Stomach smooth muscle (tissue), 2 donors: Measurements from ENCODE around the gene RNF222.
"Not testable (repeated sequence)": the region's sequence is repeated elsewhere in the genome, so short reads cannot be mapped to it uniquely, and the experiment has no call there.

Experiments used
- H3K27ac ChIP-seq: one replicate; pipeline ENCODE4 v1.7.0; 2013; ENCODE audit warnings: mild to moderate bottlenecking, low read length, inconsistent platforms
- H3K27me3 ChIP-seq, 2 donors: one replicate each; pipeline ENCODE4 v1.7.0; 2013; ENCODE audit warnings: low read length in 2 of 2; ENCODE audit not compliant: insufficient read depth in 2 of 2, control insufficient read depth in 1 of 2
- H3K36me3 ChIP-seq, 2 donors: one replicate each; pipeline ENCODE4 v1.7.0; 2013; ENCODE audit warnings: low read length in 2 of 2; ENCODE audit not compliant: control insufficient read depth in 2 of 2, insufficient read depth in 2 of 2
- H3K4me1 ChIP-seq: one replicate; pipeline ENCODE4 v1.7.0; 2013; ENCODE audit warnings: low read length; ENCODE audit not compliant: control insufficient read depth, insufficient read depth
- H3K4me3 ChIP-seq, 2 donors: one replicate each; pipeline ENCODE4 v1.7.0; 2013; ENCODE audit warnings: low read length in 2 of 2
- H3K9ac ChIP-seq, 2 donors: one replicate each; pipeline ENCODE4 v1.7.0; 2013; ENCODE audit warnings: low read length in 2 of 2, mild to moderate bottlenecking in 1 of 2
- H3K9me3 ChIP-seq, 2 donors: one replicate each; pipeline ENCODE4 v1.7.0; 2013; ENCODE audit warnings: low read length in 2 of 2; ENCODE audit not compliant: control insufficient read depth in 2 of 2
- donor health status: healthy.
- donor health status: Pancreatic carcinoma.

The RNF222 gene

DNA sequence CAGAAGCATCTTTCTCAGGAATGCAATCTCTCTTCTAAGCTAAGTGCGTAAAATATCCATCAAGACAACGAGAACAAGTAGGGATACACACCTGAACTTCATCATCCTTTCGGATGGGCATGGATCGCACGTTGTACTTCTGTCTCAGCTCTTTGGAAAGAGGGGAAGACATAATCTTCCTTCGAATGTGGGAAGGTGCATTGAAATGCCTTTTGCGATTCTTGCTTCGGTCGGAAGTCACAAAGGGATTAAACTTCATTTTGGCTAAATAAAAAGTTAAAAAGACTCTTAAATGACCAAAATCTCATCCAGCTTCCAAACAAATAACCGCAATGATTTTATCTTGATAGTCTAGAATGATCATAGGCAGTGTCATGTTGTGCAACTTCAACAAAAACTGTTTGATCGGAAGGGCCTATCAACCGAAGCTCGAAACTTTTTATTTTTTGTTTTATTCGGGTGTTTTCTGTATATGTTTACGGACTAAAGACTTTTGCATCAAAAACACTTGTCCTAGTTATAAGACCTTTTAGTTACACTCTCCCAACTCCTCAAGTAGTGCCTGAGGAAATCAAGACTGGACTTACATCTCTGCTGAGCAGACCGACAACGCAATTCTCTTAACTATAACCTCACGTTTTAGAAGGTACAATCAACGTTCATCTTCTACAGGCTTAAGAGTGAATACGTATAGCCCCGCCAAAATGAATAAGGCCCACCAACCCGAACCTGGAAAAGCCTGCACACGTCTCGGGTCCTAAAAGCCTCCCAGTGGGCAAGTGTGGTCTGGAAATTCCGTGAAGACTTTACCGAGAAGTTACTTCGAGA, 15.4 kb downstream of the RNF222 start:
- H3K4me1 ChIP-seq = peaks cover 29% of the 10 kb centered on the region
- peak overlapping the region; percentile 93 to 99 for H3K4me3 ChIP-seq
- H3K36me3 ChIP-seq = peaks cover 25 to 32% of the 10 kb centered on the region in 2 donors
- no peak overlapping the region for H3K27ac ChIP-seq
- peak overlapping the region; percentile 84 to 93 for H3K9ac ChIP-seq
- H3K9me3 ChIP-seq = no peaks in the 10 kb centered on the region
- H3K27me3 ChIP-seq = no peaks in the 10 kb centered on the region

DNA sequence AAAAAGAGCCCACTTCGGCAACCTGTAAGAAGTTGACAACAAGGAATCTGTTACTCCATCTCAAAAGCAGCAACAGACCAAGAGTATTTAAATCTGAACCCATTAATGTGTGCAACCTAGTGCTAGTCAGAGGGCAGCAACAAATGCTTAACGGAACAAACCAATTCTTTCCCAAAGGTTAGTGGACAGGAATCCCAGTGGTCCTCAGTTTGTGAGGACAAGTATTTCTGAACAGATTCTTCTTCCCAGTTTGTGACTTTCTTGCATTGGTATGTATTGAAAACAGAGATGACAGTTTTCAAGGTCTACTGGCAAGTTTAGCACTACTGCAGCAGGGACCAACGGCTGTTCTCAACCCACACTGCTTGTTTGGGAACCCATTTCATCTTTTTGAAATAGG, 17.6 kb downstream of the RNF222 start:
- H3K36me3 ChIP-seq = peaks cover 25 to 35% of the 10 kb centered on the region in 2 donors
- H3K4me1 ChIP-seq = peaks cover 46% of the 10 kb centered on the region
- H3K9me3 ChIP-seq = no peaks in the 10 kb centered on the region
- no peak overlapping the region for H3K4me3 ChIP-seq
- no peaks in the 10 kb centered on the region for H3K27me3 ChIP-seq
- no peak overlapping the region for H3K9ac ChIP-seq
- no peak overlapping the region for H3K27ac ChIP-seq

DNA sequence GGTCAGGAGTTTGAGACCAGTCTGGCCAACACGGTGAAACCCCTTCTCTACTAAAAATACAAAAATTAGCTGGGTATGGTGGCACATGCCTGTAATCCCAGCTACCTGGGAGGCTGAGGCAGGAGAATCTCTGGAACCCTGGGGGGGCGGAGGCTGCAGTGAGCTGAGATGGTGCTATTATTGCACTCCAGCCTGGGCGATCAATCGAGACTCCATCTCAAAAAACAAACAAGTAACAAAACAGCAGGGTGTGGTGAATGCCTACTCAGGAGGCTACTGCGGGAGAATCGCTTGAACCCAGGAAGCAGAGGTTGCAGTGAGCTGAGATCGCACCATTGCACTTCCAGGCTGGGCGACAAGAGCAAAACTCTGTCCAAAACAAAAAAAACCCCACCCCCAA, 19.5 kb downstream of the RNF222 start:
- H3K9me3 ChIP-seq = not testable (repeated sequence)
- peaks cover 35% of the 10 kb centered on the region for H3K4me1 ChIP-seq

DNA sequence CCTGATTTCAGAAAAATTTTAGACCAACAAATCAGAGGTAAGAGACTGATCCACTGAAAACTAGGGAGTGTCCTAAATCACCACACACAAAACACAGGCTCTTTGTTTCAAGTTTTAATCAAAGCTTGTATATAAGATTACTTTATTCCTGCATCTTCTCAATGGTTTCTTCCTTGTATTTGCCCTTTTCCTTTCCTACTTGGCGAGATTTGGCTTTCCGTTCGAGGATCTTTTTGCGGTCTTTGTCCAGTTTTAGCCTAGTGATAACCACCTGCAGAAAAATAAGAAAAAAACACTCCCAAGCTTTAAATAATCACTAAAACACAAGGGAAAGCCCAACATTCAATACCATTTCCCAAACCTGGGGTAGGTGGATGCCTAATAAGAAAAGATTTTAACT, 20.2 kb downstream of the RNF222 start:
- Histone ChIP-seq H3K9ac (no peak overlapping the region), H3K36me3 (peaks cover 25 to 35% of the 10 kb centered on the region in 2 donors), H3K27me3 (no peaks in the 10 kb centered on the region), H3K27ac (no peak overlapping the region), H3K4me1 (peaks cover 35% of the 10 kb centered on the region), H3K9me3 (no peaks in the 10 kb centered on the region), H3K4me3 (no peak overlapping the region)

More for the DNA sequence above, 19.5 kb downstream of the RNF222 start:
- peaks cover 25 to 35% of the 10 kb centered on the region in 2 donors for H3K36me3 ChIP-seq
- not testable (repeated sequence) for H3K27me3 ChIP-seq, H3K4me3 ChIP-seq, H3K27ac ChIP-seq, H3K9ac ChIP-seq

DNA sequence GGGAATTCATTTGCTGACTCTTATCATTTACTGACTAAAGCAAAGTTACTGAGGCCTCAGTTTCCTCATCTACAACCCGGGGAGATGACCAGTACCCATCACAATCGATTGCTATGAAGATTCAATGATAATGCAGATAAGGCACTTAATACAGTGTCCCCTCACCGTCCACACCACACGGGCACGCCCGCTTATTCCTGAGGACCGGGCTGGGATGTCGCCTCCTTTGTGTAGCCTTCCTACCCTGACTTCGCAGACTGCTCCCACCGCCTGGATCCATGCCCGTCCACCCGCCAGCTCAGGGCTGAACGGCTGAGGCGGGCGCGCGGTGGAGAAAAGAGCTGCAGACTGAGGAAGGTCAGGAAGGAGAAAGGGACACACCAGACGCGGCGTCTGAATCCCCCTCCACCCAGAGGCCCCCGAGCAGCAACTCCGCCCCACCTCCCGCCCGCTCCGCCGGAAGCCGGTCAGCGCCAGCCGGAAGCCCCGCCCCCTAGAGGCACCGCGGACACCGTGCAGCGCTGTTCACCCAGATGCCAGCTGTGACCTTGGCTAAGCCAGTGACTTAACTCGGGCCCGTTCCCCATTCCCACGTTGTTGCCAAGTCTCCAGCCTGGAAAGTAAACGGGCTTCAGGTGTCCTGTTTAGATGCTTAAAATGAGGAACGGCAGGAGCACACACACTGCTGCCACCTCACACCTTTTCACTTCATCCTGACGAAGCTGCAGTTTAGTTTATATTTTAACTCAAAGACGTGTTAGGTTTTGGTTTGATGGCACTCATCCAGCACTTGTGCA, 21.2 kb downstream of the RNF222 start, which contains the start of gene KRABD2:
Gene KRABD2 (minus strand): TSS at position 434 of the 797 bp plus-strand sequence.
- peaks cover 28% of the 10 kb centered on the region for H3K4me1 ChIP-seq
- peak within 1 kb of the TSS; percentile 97 to 98 for H3K4me3 ChIP-seq
- peak within 1 kb of the TSS; percentile 81 for H3K27ac ChIP-seq
- no peaks in the 10 kb centered on the region for H3K27me3 ChIP-seq
- no peaks in the 10 kb centered on the region for H3K9me3 ChIP-seq
- peaks cover 29 to 35% of the 10 kb centered on the region in 2 donors for H3K36me3 ChIP-seq
- peak within 1 kb of the TSS; percentile 93 to 96 for H3K9ac ChIP-seq

DNA sequence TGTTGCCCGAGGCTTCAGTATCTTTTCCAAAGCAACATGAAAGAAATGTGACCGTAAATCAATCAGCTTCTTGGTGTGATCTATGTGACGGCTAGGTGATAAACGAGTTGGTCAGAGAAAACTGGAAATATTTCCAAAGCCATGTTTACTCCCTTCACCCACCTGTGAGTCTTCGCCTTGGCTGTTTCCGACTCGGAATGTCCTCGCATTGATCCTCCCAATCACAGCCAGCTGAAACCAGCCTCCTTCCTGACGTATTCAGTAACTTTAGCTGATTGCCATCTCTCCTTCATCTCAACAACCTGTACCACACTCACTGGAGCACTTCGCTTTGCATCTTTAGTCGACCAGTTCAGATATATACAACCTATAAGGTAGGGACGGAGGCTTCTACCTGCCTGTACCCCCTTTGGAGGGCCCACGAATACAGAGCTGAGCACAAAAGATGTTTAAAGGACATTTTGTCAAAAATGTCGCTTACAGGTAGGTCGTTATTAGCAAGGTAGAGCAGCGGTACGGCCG, 21.8 kb downstream of the RNF222 start:
- Histone ChIP-seq H3K36me3 (peaks cover 28 to 29% of the 10 kb centered on the region in 2 donors), H3K9ac (peak overlapping the region; percentile 93 to 96), H3K27ac (peak overlapping the region; percentile 81), H3K4me1 (peaks cover 21% of the 10 kb centered on the region), H3K4me3 (peak overlapping the region; percentile 97 to 98), H3K27me3 (no peaks in the 10 kb centered on the region), H3K9me3 (no peaks in the 10 kb centered on the region)

DNA sequence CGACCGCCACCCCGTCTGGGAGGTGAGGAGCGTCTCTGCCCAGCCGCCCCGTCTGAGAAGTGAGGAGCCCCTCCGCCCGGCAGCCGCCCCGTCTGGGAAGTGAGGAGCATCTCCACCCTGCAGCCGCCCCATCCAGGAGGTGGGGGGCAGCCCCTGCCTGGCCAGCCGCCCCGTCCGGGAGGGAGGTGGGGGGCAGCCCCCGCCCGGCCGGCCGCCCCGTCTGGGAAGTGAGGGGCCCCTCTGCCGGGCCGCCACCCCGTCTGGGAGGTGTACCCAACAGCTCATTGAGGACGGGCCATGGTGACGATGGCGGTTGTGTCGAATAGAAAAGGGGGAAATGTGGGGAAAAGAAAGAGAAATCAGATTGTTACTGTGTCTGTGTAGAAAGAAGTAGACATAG, 23.8 kb downstream of the RNF222 start:
- not testable (repeated sequence) for H3K9me3 ChIP-seq, H3K27ac ChIP-seq, H3K27me3 ChIP-seq, H3K9ac ChIP-seq, H3K4me3 ChIP-seq
- peaks cover 21 to 27% of the 10 kb centered on the region in 2 donors for H3K36me3 ChIP-seq
- peaks cover 17% of the 10 kb centered on the region for H3K4me1 ChIP-seq

DNA sequence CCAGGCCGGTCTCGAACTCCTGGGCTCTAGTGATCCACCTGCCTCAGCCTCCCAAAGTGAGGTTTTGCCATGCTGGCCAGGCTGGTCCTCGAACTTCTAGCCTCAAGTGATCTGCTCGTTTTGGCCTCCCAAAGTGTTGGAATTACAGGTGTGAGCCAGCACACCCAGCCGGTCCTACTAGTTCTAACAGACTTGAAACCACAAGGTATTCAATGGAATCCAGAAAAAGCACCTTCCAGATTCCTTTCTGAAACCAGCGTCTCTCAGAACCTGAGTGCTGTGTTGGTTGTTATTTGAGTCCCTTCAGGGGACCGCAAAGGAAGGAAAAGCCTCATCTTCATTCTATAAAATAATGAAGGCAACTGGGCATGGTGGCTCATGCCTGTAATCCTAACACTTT, 25.2 kb downstream of the RNF222 start:
- H3K4me3 ChIP-seq = no peak overlapping the region
- H3K27ac ChIP-seq = no peak overlapping the region
- no peaks in the 10 kb centered on the region for H3K9me3 ChIP-seq
- H3K4me1 ChIP-seq = peaks cover 17% of the 10 kb centered on the region
- no peaks in the 10 kb centered on the region for H3K27me3 ChIP-seq
- H3K36me3 ChIP-seq = peaks cover 14 to 23% of the 10 kb centered on the region in 2 donors
- H3K9ac ChIP-seq = no peak overlapping the region

DNA sequence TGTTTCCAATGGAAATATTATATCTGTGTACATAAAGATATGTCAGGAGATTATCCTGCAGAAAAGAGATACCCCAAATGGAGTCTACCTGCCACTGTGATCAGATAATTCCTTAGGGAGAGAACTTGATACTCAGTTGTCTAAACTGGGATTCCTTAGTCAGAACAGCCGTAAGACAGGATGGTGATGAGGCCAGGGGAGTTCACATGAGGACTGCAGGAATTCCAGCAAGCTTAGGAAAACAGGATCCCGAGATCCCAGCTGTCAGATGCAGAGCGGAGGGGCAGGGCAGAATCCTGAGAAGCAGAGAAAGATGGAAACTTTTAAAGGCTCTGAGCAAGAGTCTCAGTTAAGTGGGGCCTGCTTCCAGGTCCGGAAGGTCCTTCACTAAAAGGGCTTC, 25.8 kb downstream of the RNF222 start:
- Histone ChIP-seq H3K4me1 (peaks cover 15% of the 10 kb centered on the region), H3K27ac (no peak overlapping the region), H3K9ac (no peak overlapping the region)

DNA sequence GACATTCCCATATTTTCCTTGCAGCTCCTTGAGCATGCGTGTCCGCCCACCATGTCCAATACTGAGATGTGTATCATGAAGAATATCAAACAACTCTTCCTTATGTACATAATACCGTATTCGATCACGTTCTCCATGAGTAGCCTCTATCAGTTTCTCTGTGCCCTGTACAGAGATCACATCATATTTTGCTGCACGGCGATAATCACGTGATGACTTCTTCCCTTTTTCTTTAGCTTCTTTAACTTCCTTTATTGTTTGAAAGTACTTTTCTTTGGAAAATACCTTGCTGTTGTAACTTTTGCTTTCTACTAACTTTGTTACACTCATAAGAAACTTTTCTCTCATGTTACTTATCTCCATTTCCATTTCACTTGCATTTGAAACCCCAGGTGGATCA, 27.7 kb downstream of the RNF222 start:
- no peak overlapping the region for H3K27ac ChIP-seq
- no peaks in the 10 kb centered on the region for H3K4me1 ChIP-seq
- H3K36me3 ChIP-seq = peaks cover 13 to 24% of the 10 kb centered on the region in 2 donors
- no peak overlapping the region for H3K9ac ChIP-seq
- H3K27me3 ChIP-seq = no peaks in the 10 kb centered on the region
- H3K9me3 ChIP-seq = no peaks in the 10 kb centered on the region
- no peak overlapping the region for H3K4me3 ChIP-seq

More for the DNA sequence above, 25.8 kb downstream of the RNF222 start:
- peaks cover 10 to 23% of the 10 kb centered on the region in 2 donors for H3K36me3 ChIP-seq
- no peaks in the 10 kb centered on the region for H3K9me3 ChIP-seq
- no peak overlapping the region for H3K4me3 ChIP-seq
- H3K27me3 ChIP-seq = no peaks in the 10 kb centered on the region
